Middle frontal gyrus (tissue), 1 donor: ENCODE results near the gene SLC12A7.
"Not testable (repeated sequence)": the region's sequence is repeated elsewhere in the genome, so short reads cannot be mapped to it uniquely, and the experiment has no call there.

Experiments used
- DNase-seq: peaks from one replicate; pipeline ENCODE4 v3.0.0-alpha.2; 2015; ENCODE audit warnings: low spot score; ENCODE audit errors: extremely low spot score

The SLC12A7 gene

GRCh38 chr5:1065143-1065750 is 46.6 kb downstream of the SLC12A7 start:
- no peak for DNase-seq

GRCh38 chr5:1064383-1065142 is 47.3 kb downstream of the SLC12A7 start:
- no peak for DNase-seq

GRCh38 chr5:1063661-1064382 is 48.0 kb downstream of the SLC12A7 start:
- no peak for DNase-seq

GRCh38 chr5:1062761-1063568 is 48.9 kb downstream of the SLC12A7 start:
- no peak for DNase-seq

- no peak for DNase-seq
Observed at GRCh38 chr5:1061916-1062315, 49.9 kb downstream of the SLC12A7 start.

- not testable (repeated sequence) for DNase-seq
Observed at GRCh38 chr5:1061292-1061691, 50.6 kb downstream of the SLC12A7 start.

GRCh38 chr5:1060535-1060981 is 51.3 kb downstream of the SLC12A7 start:
- no peak for DNase-seq

- no peak for DNase-seq
Observed at GRCh38 chr5:1059884-1060263, 52.0 kb downstream of the SLC12A7 start.

GRCh38 chr5:1058988-1059883 is 52.6 kb downstream of the SLC12A7 start:
- no peak for DNase-seq

- DNase-seq: no peak
Observed at GRCh38 chr5:1058083-1058945, 53.5 kb downstream of the SLC12A7 start.

- DNase-seq: no peak
Observed at GRCh38 chr5:1057485-1058082, 54.3 kb downstream of the SLC12A7 start.

- no peak for DNase-seq
Observed at GRCh38 chr5:1056611-1057484, 55.0 kb downstream of the SLC12A7 start.

- DNase-seq: no peak
Observed at GRCh38 chr5:1055896-1056610, 55.8 kb downstream of the SLC12A7 start.

- no peak for DNase-seq
Observed at GRCh38 chr5:1054799-1055775, 56.8 kb downstream of the SLC12A7 start.

- DNase-seq: no peak
Observed at GRCh38 chr5:1054018-1054798, 57.7 kb downstream of the SLC12A7 start.
